Stimulated activated CD4-positive, alpha-beta T cell treated with anti-CD3 and anti-CD28 coated beads, Interleukin-2, amount 100 ng/mL, for 48 hours (primary cell): ENCODE results near the gene RRAS.

Source experiments
- DNase-seq, 2 donors: peaks; one replicate each; pipeline ENCODE4 v3.0.0-alpha.2; 2020

RRAS gene

DNA sequence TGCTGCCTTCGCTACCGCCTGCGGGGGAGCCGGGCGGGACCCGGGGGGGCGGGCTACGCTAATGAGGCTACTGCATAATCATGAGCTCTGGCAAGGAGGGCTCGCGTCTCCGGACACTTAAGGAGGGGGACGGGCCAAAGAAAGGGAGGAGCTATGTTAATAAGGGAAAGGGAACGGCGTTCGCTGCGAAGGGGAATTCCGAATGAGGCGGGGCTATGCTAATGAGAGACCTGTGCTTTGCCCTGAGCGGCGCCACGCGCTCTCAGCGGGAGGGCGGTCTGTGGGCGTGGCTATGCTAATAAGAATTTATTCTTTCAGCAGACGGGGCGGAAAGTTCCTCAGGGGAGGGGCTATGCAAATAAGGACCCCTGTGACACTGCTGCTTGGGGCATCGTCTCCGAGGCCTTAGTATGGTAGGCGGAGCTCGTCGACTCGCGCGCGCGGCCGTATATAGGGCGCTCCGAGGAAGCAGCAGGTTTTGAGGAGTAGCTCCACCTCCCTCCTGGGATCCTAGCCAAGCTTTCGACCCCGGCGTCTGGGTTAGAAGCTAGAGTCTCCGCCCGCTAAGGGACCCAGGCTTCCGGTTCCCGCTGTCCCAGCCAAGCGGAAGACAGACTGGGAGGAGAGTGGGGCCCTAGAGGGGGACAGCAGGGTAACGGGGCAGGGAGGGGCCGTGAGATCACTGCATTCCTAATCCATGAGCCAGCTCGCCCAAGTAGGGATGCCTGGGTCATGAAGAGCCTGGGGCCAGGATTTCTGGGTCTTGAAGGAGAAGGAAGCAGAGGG is at the start of gene RRAS:
Gene RRAS (minus strand): TSS at position 31 of the 786 bp plus-strand sequence. CDS start 45 bp downstream, outside the sequence.
- DNase-seq: peak; percentile 99 to 100

DNA sequence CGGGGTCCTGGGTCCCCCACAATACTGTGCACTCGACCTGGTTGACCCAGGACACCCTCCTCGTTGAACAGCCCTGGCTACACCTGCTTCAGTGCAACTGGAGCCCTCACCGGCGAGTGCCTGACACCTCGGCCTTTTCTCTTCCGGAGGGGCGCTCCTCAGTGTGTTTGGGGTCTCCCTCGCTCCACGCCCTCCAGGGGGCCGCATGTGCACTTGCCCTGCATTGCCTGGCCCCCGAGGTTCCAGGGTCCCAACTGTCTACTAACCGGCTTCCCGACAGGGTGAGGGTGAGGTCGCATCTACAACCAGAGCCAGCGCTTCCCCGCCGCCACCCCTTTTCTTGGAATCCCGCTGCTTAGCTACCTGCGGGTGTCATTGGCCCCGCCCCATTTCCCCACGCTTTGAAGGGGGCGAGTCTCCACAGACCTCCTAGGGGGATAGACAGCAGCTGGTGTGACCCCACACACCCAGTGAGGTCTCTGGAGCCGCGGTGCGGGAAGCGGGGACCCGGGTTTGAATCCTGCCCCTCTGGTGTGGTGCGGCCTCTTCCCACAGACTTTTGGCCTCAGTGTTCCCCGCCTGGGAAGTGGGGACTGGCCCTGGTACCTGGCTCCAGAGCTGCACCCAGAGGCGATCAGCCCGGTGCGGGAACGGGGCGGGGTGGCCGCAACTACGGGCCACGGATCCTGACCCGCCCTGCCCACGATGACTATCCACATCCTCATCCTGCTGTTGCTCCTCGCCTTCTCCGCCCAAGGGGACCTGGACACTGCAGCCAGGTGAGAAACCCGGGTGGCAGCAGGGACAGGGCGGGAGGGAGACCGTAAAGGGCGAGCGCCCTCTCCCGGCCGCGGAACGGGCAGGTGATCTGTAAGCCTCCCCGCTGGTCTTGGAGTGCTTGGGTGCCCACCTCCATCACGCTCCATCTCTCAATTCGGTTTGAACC is 49.5 kb upstream of the RRAS start, which contains the start of gene ADM5:
Gene ADM5 (plus strand): TSS at position 462 of the 946 bp plus-strand sequence. CDS start 244 bp downstream, at position 706.
- no peak for DNase-seq

DNA sequence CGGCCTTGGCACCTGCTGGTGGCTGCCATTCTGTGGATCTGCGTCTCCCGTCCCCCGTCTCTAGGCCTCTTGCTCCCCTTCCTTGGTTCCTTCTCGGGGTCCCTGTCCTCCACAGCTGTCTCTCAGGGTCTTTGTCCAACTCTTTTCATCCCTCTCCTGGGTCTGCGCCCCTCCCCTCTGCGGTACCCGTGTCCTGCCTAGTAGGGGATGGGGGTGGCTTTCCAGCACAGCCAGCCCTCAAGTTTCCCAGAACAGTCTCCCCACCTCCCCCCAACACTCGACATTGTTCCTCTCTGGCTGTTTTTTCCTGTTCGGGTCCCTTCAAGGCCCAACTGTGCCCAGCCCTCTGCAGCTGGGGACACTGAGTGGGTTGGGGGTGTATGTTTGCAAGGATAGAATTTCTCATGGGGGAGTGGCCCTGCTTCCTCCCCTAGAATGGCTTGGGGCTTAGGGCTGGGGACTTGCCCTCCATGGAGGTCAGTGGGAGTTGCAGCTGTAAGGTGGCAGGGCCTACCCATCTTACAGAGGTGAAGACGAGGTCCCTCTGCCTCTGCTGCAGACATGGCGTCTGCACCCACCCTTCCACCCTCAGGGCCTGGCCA is 48.7 kb upstream of the RRAS start:
- no peak for DNase-seq

DNA sequence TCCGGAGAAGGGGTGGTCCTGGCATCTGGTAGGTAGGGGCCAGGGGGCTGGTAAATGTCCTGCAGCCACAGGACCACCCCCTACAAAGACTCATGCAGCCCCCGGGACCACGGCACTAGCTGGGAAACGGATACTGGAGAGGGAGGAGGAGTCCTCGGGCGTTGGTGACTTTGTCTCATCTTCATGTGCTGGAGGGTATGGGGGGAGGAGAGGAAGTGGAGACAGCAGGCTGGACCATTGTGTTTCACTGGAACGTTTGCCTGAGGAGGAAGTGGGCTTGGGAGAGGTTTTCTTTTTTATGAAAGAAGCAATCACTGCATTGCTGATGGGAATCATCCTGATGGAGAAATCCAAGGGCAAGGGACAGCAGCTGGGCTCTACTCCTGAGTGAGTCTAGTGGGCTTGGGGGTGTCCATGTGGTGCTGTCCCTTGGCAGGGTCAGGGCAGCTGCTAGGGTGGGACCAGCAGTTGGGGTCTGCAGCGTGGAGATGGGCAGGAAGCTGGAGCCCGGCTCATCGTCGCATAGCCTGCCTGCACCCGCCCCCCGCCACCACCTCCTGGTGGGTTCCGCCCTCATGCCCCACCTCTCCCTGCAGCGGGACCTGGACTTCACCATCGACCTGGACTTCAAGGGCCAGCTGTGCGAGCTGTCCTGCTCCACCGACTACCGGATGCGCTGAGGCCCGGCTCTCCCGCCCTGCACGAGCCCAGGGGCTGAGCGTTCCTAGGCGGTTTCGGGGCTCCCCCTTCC is 47.8 kb upstream of the RRAS start:
- no peak for DNase-seq

DNA sequence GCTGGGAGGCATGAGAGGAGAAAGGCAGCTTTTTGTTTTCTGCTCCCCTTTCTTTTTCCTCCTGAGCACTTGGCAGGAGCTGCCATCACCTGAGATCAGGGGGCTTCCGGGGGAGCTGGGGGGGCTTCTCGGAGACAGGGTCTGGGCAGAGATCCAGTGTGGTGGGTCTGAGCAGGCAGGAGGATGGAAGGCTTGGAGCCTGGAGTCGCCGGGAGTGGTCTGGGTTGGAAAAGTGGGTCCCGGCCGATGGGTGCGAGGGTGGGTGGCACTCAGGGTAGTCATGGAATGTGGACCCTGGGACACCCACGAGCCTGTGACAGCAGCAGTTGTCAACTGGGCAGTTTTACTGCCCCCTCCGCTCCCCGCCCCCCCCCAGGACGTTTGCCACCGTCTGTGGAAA is 47.2 kb upstream of the RRAS start:
- DNase-seq: no peak

DNA sequence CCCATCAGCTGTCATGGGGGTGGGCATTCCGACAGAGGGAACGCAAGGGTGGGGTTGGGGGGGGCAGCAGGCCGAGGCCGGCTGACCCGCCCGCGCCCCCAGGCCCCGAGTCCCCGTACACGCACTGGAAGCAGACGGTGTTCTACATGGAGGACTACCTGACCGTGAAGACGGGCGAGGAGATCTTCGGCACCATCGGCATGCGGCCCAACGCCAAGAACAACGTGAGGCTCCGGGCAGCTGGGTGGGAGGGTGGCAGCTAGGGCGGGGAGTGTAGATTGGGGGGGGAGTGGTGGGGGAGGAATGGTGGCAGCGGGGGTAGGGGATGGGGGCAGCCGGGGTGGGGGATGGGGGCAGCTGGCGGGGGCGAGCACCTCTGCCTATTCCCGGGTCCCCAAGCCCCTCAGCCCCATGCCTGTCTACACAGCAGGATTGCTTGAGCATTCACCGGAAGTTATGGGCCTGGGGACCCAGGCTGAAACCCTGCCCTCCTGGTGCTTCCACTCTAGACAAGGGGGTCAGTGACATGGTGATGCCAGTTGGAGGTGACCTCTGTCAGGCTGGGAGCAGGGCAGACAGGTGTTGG is 46.7 kb upstream of the RRAS start:
- no peak for DNase-seq

DNA sequence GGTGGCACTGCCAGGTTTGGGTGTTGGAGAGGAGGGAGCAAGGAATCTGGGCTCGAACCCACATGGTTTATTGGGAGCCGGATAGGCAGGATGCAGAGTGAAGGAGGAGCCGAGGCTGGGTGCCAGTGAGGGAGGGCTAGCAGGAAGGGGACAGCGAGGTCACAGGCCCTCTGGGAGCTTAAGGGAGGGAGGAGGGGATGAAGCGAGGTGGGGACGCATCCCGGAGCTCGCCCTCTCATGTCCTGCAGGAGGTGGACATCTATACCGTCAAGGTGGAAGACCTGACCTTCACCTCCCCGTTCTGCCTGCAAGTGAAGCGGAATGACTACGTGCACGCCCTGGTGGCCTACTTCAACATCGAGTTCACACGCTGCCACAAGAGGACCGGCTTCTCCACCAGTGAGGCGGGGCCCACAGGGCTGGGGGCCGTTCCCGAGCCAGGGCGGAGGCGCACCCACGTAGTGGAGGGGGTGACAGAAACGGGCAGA is 45.9 kb upstream of the RRAS start:
- no peak for DNase-seq

DNA sequence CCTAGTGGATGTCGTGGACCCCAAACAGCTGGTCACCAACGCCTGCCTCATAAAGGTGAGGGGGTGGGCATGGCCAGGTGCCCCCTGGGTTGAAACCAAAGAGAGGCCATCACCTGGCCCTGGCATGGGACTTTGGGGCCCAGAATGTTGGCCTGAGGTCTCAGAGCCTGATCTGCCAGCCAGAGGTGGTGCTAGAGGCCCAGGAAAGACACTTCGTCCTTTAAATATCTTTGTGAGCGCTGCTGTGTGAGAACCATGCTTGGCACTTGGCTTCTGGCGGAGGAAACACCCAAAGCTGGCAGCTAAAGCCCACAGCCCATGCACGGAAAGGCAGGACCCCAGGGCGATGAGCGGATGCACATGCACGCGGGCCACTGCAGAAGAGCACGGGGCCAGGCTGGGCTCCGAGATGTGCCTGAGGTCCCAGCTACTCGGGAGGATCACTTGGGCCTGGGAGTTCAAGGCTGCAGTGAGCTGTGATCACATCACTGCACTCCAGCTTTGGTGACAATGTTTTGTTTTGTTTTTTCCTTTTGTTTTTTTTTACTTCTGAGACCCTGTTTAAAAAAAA is 45.1 kb upstream of the RRAS start:
- no peak for DNase-seq

DNA sequence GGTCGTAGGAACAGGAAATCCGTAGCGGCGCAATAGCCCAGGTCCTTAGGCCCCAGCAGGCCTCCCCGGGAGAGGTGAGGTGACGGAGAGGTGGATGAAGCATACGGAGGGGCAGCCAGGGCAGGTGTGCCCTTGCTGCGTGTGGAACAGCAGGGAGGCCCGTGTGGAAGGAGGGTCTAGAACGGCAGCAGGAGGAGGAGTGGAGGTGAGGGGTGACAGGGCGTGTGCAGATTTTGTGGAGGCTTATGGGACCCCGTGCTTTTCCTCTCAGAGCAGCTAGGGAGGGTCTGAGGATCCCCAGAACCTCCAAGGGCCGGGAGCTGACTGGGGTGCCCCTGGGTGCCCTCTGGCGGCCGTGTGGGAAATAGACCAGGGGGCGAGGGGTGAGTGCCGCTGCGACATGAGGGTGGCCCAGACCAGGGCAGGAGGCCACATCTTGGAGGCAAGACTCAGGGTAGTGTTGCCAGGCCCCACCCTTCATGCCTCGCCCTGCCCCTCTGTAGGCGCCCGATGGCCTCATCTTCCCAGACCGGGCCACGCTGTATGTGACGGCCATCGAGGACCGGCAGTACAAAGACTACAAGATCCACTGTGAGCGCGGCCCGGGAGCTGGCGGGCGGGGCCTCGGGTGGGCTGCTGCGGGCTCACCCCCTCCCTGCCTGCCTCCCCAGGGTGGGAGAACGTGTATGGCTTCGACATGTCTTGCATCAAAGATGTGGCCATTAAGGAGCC is 44.5 kb upstream of the RRAS start:
- no peak for DNase-seq

DNA sequence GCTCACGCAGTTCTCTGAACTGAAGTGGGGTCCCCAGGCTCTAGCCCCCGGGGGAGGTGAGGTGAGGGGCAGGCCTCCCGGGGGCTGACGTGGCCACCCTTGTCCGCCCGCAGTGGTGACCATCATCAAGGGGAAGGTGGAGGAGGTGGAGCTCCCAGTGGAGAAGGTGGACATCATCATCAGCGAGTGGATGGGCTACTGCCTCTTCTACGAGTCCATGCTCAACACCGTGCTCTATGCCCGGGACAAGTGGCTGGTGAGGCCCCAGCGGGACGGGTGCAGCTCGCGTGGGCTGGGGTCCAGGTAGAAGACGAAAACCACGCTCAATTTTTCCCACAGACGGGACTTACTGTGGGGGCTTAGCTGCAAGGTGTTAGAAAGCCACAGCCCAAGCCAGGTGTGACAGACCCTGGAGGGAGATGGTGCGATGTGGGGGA is 43.9 kb upstream of the RRAS start:
- no peak for DNase-seq

DNA sequence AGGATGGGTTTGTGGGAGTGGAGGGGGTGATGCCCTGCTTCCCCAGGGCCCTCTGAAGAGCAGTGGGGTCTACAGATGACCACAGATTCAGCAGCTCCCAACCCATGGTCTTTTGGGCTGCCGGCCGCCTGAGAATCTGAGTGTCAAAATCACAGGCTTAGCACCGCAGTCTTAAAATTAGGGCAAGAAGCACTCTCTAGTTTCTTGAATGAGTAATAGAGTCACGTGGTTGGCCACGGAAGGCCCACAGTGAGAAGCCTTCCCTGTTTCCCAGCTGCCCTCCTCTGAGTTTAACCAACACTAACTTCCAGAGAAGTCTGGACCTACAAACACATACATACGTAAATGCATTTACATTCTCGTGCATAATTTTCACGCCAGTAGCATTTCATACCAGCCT is 42.3 kb upstream of the RRAS start:
- DNase-seq: no peak

DNA sequence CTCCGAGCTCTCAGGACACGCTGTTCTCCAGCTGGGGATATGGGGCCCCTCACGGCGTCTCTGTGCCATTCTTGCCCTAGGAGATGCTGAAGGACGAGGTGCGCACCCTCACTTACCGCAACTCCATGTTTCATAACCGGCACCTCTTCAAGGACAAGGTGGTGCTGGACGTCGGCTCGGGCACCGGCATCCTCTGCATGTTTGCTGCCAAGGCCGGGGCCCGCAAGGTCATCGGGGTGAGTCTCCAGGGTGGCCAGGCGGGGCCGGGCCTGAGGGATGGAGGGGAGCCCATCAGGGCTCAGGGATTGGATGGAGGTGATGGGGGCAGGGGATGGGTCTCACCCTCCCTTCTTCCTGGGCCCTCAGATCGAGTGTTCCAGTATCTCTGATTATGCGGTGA is 41.9 kb upstream of the RRAS start:
- no peak for DNase-seq

DNA sequence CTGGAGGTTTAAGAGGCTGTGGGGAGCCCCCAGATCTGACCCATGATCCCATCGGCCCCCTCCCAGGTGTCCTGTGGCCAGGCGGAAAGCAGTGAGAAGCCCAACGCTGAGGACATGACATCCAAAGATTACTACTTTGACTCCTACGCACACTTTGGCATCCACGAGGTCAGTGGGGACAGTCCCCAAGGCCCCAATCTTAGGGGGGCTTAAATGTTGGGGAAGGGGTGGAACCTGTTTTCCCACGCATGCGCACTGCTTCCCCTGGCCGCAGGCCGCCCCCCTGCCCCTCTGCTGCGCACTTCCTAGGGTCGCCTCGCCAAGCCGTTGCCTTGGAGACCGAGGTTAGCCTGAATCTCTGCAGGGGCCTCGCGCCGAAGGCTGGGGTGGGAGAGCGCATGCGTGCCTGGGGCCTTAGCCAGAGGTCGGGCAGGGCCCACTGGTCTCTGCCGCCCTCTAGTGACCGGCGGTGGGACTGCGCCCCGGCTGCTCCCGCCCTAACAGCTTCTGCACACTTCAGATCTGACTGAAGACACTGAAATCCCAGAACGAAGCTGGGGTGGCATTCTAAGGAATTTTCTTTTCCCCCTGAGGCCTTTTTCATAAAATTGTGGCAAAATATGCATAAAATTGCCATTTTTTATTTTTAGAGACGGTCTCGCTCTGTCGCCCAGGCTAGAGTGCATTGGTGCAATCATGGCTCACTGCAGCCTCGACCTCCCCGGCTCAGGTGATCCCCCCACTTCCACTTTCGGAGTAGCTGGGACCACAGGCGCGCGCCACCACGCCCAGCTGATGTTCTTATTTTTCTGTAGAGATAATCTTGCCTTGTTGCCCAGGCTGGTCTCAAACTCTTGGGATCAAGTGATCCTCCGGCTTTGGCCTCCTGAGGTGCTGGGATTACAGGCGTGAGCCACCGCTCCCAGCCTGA is 40.7 kb upstream of the RRAS start:
- peak; percentile 97 to 99 for DNase-seq

DNA sequence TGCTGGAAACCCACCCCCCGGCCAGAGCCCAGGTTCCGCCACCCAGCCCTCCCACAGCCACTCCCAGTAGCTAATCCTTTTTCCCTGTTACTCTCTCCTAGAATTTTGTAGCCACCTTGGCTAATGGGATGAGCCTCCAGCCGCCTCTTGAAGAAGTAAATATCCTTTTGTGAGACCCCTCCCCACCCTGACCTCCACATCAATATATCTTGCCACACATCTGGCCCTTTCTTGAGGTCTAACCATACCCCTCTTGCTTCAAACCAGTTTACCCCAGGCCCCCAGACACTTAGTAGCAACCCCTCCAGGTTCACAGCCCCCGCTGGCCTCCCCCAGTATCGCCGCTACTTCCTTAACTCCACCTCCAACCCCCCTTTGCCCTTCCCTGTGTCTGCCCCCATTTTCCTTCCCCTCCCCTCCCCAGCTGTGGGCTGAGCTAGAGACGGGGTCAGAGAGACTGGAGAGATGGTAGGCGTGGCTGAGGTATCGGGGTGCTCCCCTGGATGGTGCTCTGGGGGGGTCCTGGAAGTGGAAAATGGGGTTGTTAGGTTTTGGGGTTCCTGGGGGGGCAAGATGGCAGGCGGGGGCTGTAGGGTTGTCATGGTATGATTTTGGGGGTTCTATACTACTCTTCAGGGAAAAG is 39.9 kb upstream of the RRAS start:
- no peak for DNase-seq

DNA sequence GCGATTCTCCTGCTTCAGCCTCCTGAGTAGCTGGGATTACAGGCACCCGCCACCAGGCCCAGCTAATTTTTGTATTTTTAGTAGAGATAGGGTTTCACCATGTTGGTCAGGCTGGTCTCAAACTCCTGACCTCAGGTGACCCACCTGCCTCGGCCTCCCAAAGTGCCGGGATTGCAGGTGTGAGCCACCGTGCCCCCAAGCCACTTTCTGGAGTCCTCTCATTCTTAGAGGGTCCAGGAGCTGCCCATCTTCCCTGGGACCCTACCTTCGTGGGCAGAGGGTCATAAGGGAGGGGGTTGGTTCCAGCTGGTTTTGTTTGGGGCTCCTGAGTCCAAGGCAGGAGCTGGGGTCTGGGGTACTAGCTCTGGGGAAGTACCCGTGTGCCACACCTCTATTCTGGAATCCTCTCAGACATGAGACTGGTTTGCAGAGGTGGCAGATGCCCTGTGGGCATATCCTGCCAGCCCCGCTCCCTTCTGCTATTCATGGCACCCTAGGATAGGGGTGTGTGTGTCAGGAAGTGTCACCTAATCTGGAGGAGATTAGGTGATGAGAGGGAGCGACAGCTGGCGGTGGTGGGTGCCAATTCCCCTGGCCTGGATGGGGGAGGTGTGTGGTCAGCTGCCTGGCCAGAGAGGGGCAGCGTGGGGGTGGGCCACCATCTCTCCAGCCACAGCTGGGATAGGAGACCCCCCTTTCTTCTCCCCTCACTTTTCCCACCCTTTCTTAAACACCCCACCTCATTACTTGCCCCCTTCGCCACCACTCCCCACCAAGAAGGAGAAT is 39.2 kb upstream of the RRAS start:
- no peak for DNase-seq

DNA sequence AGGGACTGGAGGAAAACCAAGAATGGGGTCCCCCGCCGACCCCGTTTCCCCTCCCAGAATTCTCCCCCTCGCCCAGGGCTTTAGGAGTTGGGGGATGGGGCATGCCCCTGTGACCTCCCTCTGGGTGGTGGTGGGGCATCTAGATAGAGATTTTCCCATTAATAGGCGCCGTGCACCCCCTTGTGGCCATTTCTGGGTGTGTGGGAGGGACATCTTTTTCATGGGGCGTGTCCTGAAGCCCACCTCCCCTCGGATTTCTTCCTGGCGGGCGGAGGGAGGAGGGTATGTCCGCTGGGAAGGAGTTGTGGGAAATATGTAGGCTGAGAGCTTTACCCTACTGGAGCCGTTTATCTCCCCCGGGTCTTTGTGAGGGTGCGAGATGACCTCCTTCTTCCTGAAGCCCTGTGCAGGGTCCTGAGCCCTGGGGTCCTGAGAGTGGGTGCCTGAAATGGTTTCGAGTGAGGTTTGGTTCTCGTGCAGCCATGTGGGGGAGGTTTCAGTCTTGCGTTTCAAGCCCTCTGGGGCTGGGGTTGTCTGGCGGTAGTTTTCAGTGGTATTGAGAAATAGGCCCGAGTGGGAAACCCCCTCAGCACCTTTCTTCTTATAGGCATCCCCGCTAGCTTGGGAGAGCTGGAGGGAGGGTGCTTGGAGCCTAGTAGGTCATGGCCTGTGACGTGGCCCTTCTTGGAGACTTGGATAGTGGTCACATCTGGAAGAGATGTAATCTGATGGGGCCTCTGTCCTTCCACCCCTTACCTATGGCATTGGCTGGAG is 38.1 kb upstream of the RRAS start:
- DNase-seq: peak; percentile 71 to 73

DNA sequence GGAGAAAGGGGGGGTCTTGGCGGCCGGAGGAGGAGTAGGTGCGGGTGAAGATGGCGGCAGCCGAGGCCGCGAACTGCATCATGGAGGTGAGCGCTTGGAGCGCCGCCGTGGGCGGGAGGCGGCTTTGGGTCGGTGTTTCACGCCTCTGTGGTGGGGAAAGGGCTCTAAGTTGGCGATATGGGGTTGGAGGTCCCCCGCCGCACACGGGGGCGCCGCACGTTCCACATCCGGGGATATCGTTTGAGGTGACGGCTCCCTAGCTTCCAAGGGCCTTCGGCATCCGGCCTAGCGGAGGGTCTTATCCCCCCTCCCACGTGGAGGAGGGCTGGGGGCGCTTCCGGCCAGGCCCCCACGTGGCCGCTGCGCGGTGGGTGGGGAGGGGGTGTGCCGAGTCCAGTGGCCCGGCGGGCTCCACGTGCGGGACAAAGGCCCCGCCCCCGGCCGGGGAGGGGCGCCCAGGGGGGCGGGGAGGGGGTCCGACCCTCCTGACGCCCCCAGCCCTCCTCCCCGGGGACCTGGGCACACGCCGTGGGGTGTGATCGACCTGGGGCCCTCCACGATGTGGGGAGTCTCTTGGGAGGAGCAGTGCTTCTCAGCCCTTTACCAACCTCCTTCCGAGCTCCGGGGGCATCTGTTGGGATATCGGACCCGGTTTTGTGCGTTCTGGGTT is 37.4 kb upstream of the RRAS start, which contains the start of gene PRMT1:
Gene PRMT1 (plus strand): TSS at position 41 of the 670 bp plus-strand sequence. CDS start 10 bp downstream, at position 51.
- DNase-seq: peak; percentile 36 to 39
